IMR-90 (cell line): Measurements from ENCODE around the gene LRFN2. TPM values are rescaled to one million over a fixed set of nuclear protein-coding genes. Genes with fewer than 3 reads are reported as not detected.

Experiments used
- ATAC-seq: fragments of 200-7000 bp; cut with Tn5 transposase; 2 replicates; pipeline ENCODE4 v1.9.1; 2020; ENCODE audit warnings: low read depth, mild to moderate bottlenecking, moderate library complexity
- BruUV-seq: library from RNA; stranded (reverse); fragments of 400-500 nt; replicated peaks from 2 replicates; lab custom pipeline; 2021; lab: Mats Ljungman, UMichigan
- CTCF ChIA-PET: fragments of 300-600 bp; formaldehyde crosslinking; extraction: SDS; loops from one replicate; lab custom pipeline; 2021; ENCODE audit warnings: antibody characterized with exemption; lab: Yijun Ruan, JAX
- POLR2A ChIA-PET: fragments of 300-600 bp; sonication (Branson Sonifier 250); formaldehyde crosslinking; loops from one replicate; lab custom pipeline; 2022; ENCODE audit warnings: antibody characterized with exemption; ENCODE audit not compliant: unreplicated experiment; lab: Charles Lee
- DNase-seq: peaks from one replicate; pipeline ENCODE4 v3.0.0; 2013
- H2AFZ ChIP-seq: replicated peaks from 2 replicates; pipeline ENCODE3; 2013; ENCODE audit warnings: low read length, mild to moderate bottlenecking; ENCODE audit not compliant: poor library complexity
- H2AK5ac ChIP-seq: 2 replicates; pipeline ENCODE4 v1.6.1; 2013; ENCODE audit warnings: low read depth, low read length, inconsistent platforms
- H2AK9ac ChIP-seq: replicated peaks from 2 replicates; pipeline ENCODE3; 2013; ENCODE audit warnings: mild to moderate bottlenecking, low read depth, low read length, moderate library complexity; ENCODE audit not compliant: poor library complexity
- H2BK120ac ChIP-seq: 2 replicates; pipeline ENCODE4 v1.6.1; 2013; ENCODE audit warnings: low read depth, low read length, inconsistent platforms
- H2BK15ac ChIP-seq: 3 replicates; pipeline ENCODE4 v1.6.1; 2013; ENCODE audit warnings: low read depth, low read length, inconsistent platforms
- H2BK20ac ChIP-seq: 2 replicates; pipeline ENCODE4 v1.6.1; 2013; ENCODE audit warnings: low read depth, mild to moderate bottlenecking, inconsistent platforms, low read length, moderate library complexity
- H2BK5ac ChIP-seq: 2 replicates; pipeline ENCODE4 v1.6.1; 2013; ENCODE audit warnings: mild to moderate bottlenecking, low read depth, low read length, inconsistent platforms; ENCODE audit not compliant: poor library complexity, severe bottlenecking
- H3K14ac ChIP-seq: replicated peaks from 2 replicates; pipeline ENCODE4 v1.6.1; 2013; ENCODE audit warnings: low read depth, low read length, inconsistent platforms
- H3K18ac ChIP-seq: 2 replicates; pipeline ENCODE4 v1.6.1; 2013; ENCODE audit warnings: low read depth, low read length, control low read depth
- H3K23ac ChIP-seq: 2 replicates; pipeline ENCODE4 v1.6.1; 2013; ENCODE audit warnings: low read depth, low read length, inconsistent platforms
- H3K27ac ChIP-seq: 2 replicates; pipeline ENCODE4 v1.5.1; 2013; ENCODE audit warnings: mild to moderate bottlenecking, control low read depth, low read length; ENCODE audit not compliant: insufficient read depth
- H3K27me3 ChIP-seq: 2 replicates; pipeline ENCODE4 v1.6.1; 2013; ENCODE audit warnings: low read length; ENCODE audit not compliant: control insufficient read depth, insufficient read depth
- H3K36me3 ChIP-seq: 2 replicates; pipeline ENCODE4 v1.6.1; 2013; ENCODE audit warnings: low read length, mixed read lengths; ENCODE audit not compliant: control insufficient read depth, insufficient read depth
- H3K4ac ChIP-seq: 2 replicates; pipeline ENCODE4 v1.6.1; 2013; ENCODE audit warnings: low read depth, low read length, inconsistent platforms
- H3K4me1 ChIP-seq: 2 replicates; pipeline ENCODE4 v1.6.1; 2013; ENCODE audit warnings: low read length, mixed read lengths; ENCODE audit not compliant: control insufficient read depth, insufficient read depth
- H3K4me2 ChIP-seq: 2 replicates; pipeline ENCODE4 v1.6.1; 2013; ENCODE audit warnings: low read depth, mild to moderate bottlenecking, control low read depth, low read length, moderate library complexity
- H3K4me3 ChIP-seq: 2 replicates; pipeline ENCODE4 v1.5.1; 2013; ENCODE audit warnings: low read depth, mild to moderate bottlenecking, control low read depth, low read length, moderate library complexity; ENCODE audit not compliant: insufficient read depth
- H3K56ac ChIP-seq: 2 replicates; pipeline ENCODE4 v1.6.1; 2013; ENCODE audit warnings: low read length, inconsistent platforms; ENCODE audit not compliant: insufficient read depth; ENCODE audit errors: extremely low read depth
- H3K79me1 ChIP-seq, 2 experiments: 2 replicates each; pipeline ENCODE4 v1.6.1; 2013; ENCODE audit warnings: low read length in 2 of 2, inconsistent platforms in 1 of 2, low read depth in 1 of 2
- H3K9ac ChIP-seq: 2 replicates; pipeline ENCODE4 v1.6.1; 2013; ENCODE audit warnings: low read depth, low read length, control low read depth
- H3K9me1 ChIP-seq: 2 replicates; pipeline ENCODE4 v1.6.1; 2013; ENCODE audit warnings: low read length, inconsistent platforms; ENCODE audit not compliant: insufficient read depth
- H3K9me3 ChIP-seq: 2 replicates; pipeline ENCODE4 v1.6.1; 2013; ENCODE audit warnings: low read length; ENCODE audit not compliant: control insufficient read depth, insufficient read depth
- H4K20me1 ChIP-seq: 2 replicates; pipeline ENCODE4 v1.6.1; 2013; ENCODE audit warnings: low read length, inconsistent platforms; ENCODE audit not compliant: insufficient read depth
- H4K5ac ChIP-seq: 2 replicates; pipeline ENCODE4 v1.6.1; 2013; ENCODE audit warnings: mild to moderate bottlenecking, low read depth, low read length, control low read depth
- H4K8ac ChIP-seq, 2 experiments: 2 replicates each; pipeline ENCODE4 v1.6.1; 2013; ENCODE audit warnings: low read depth in 2 of 2, low read length in 2 of 2, control low read depth in 1 of 2, inconsistent platforms in 1 of 2
- H4K91ac ChIP-seq: 2 replicates; pipeline ENCODE4 v1.6.1; 2013; ENCODE audit warnings: low read depth, low read length, inconsistent platforms; ENCODE audit not compliant: insufficient read depth
- CEBPB ChIP-seq: IDR thresholded peaks from 2 replicates; pipeline ENCODE4 v1.6.1; 2012; ENCODE audit warnings: low read depth, low read length, improper control_type of control experiment
- CTCF ChIP-seq: conservative IDR thresholded peaks from 2 replicates; pipeline ENCODE4 v1.5.1; 2012; ENCODE audit warnings: mild to moderate bottlenecking, low read depth, low read length, improper control_type of control experiment
- FOS ChIP-seq: fragments of 150-350 bp; IDR thresholded peaks from 2 replicates; pipeline ENCODE4 v1.6.1; 2016; ENCODE audit warnings: low read depth, low read length
- MXI1 ChIP-seq: IDR thresholded peaks from 2 replicates; pipeline ENCODE4 v1.6.1; 2012; ENCODE audit warnings: low read depth, mild to moderate bottlenecking, low read length, moderate library complexity, borderline replicate concordance
- NFE2L2 ChIP-seq: fragments of 150-350 bp; IDR thresholded peaks from 2 replicates; pipeline ENCODE4 v1.6.1; 2016; ENCODE audit warnings: low read depth, mild to moderate bottlenecking, low read length
- POLR2A ChIP-seq: IDR thresholded peaks from 2 replicates; pipeline ENCODE4 v1.6.1; 2012; ENCODE audit warnings: mild to moderate bottlenecking, low read depth, low read length
- RAD21 ChIP-seq: IDR thresholded peaks from 2 replicates; pipeline ENCODE4 v1.6.1; 2012; ENCODE audit warnings: low read length, improper control_type of control experiment
- WGBS, 2 experiments: methylation state at CpG; one replicate each; pipeline versions ENCODE4 v1.1.5 to v1.1.7; 2013; ENCODE audit warnings: missing lambda C conversion rate in 2 of 2; ENCODE audit not compliant: insufficient read length in 1 of 2; ENCODE audit errors: extremely low coverage in 2 of 2; 5-methylcytosine and 5-hydroxymethylcytosine counted together
- dilution Hi-C: fragments of 300-500 bp; cut with HindIII; formaldehyde crosslinking; loops from one replicate; pipeline ENCODE4 v1.14.3; 2018; ENCODE audit warnings: low sequenced_read_pairs; ENCODE audit not compliant: unreplicated experiment
- in situ Hi-C: fragments of 300-500 bp; cut with MboI; formaldehyde crosslinking; loops from 3 replicates; pipeline ENCODE4 v1.14.3; 2019; ENCODE audit warnings: low sequenced_read_pairs, inconsistent platforms, mixed read lengths
- intact Hi-C: fragments of 100-400 bp; cut with micrococcal nuclease; formaldehyde crosslinking; loops from 2 replicates; pipeline ENCODE4 v1.10.0; 2022
- polyA plus RNA-seq, 3 experiments: library from polyadenylated mRNA; depleted of rRNA; stranded (reverse); fragments of >200 nt; gene quantifications; 2 replicates each; pipeline ENCODE4 v1.2.3, GENCODE V29; 2012; ENCODE audit warnings: low replicate concordance in 1 of 3
- total RNA-seq: library from RNA; depleted of rRNA; stranded (reverse); fragments of >200 nt; gene quantifications from 2 replicates; pipeline ENCODE4 v1.2.3, GENCODE V29; 2012
- TF ChIP-seq, protein P1 (sequence below): fragments of 150-350 bp; IDR thresholded peaks from 2 replicates; pipeline ENCODE4 v1.6.1; 2017; ENCODE audit warnings: mild to moderate bottlenecking, antibody characterized with exemption, low read length, low read depth
- TF ChIP-seq, protein P2 (sequence below): fragments of 150-350 bp; IDR thresholded peaks from 2 replicates; pipeline ENCODE4 v1.6.1; 2016; ENCODE audit warnings: low read depth, mild to moderate bottlenecking, low read length, moderate library complexity, borderline replicate concordance

The LRFN2 gene
- total and polyA plus RNA-seq, 2 of the 4 experiments (the other 2 are of a cell fraction), result not detected

GRCh38 chr6:40520678-40521077, 66.5 kb downstream of the LRFN2 start:
- Histone ChIP-seq H2AFZ (no peak overlapping the region), H4K20me1 (no peaks in the 10 kb centered on the region; the same call in 1 of the 2 replicates), H2BK120ac (no peak overlapping the region), H2AK9ac (no peak overlapping the region), H3K27me3 (no peaks in the 10 kb centered on the region), H4K5ac (no peak overlapping the region), H2AK5ac (no peak overlapping the region), H3K36me3 (no peaks in the 10 kb centered on the region), H3K9me1 (no peaks in the 10 kb centered on the region), H3K4me2 (no peak overlapping the region), H3K23ac (no peak overlapping the region), H3K4ac (no peak overlapping the region), H3K9ac (no peak overlapping the region), H2BK5ac (no peak overlapping the region), H2BK15ac (no peak overlapping the region), H3K9me3 (no peaks in the 10 kb centered on the region), H3K14ac (no peak overlapping the region), H3K4me1 (no peaks in the 10 kb centered on the region), H2BK20ac (no peak overlapping the region), H4K8ac (no peak overlapping the region), H3K27ac (no peak overlapping the region), H4K91ac (no peak overlapping the region), H3K79me1 (no peaks in the 10 kb centered on the region), H3K18ac (no peak overlapping the region), H3K4me3 (no peak overlapping the region), H3K56ac (no peak overlapping the region)
- no TSS peak for BruUV-seq
- TF ChIP-seq MXI1, result no peak
- no peak for TF ChIP-seq NFE2L2
- TF ChIP-seq, protein P1, sequence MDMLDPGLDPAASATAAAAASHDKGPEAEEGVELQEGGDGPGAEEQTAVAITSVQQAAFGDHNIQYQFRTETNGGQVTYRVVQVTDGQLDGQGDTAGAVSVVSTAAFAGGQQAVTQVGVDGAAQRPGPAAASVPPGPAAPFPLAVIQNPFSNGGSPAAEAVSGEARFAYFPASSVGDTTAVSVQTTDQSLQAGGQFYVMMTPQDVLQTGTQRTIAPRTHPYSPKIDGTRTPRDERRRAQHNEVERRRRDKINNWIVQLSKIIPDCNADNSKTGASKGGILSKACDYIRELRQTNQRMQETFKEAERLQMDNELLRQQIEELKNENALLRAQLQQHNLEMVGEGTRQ, result no peak
- TF ChIP-seq FOS, result no peak
- TF ChIP-seq RAD21, result no peak
- TF ChIP-seq, protein P2, sequence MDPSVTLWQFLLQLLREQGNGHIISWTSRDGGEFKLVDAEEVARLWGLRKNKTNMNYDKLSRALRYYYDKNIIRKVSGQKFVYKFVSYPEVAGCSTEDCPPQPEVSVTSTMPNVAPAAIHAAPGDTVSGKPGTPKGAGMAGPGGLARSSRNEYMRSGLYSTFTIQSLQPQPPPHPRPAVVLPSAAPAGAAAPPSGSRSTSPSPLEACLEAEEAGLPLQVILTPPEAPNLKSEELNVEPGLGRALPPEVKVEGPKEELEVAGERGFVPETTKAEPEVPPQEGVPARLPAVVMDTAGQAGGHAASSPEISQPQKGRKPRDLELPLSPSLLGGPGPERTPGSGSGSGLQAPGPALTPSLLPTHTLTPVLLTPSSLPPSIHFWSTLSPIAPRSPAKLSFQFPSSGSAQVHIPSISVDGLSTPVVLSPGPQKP, result no peak
- TF ChIP-seq POLR2A, result no peak
- TF ChIP-seq CTCF, result no peak
- no peak for TF ChIP-seq CEBPB
- dilution Hi-C loops (no loop called here), intact Hi-C loops (no loop called here), in situ Hi-C loops (no loop called here)
- ChIA-PET POLR2A (no interaction called here), CTCF (no interaction called here)
- ATAC-seq (no peak), DNase-seq (no peak)
- 41% methylated on average over 5 of the region's 10 CpGs; no CpG with 5 or more reads in 1 of the 2 experiments for WGBS, 2 experiments
